GM12878 (cell line): ENCODE measurements around the gene ACSF2. TPM values are rescaled to one million over a fixed set of nuclear protein-coding genes. Genes with fewer than 3 reads are reported as not detected.

Experiments
- ATAC-seq: fragments of 200-7000 bp; cut with Tn5 transposase; 3 replicates; pipeline ENCODE4 v1.9.1; 2020; ENCODE audit warnings: mild to moderate bottlenecking, moderate library complexity
- BruUV-seq: library from RNA; stranded (reverse); fragments of 400-500 nt; replicated peaks from 2 replicates; lab custom pipeline; 2021; lab: Mats Ljungman, UMichigan
- CTCF ChIA-PET: fragments of 300-600 bp; sonication (Branson Sonifier 250); formaldehyde crosslinking; extraction: SDS; loops from one replicate; lab custom pipeline; 2021; ENCODE audit warnings: inconsistent platforms; lab: Yijun Ruan, JAX
- POLR2A ChIA-PET: fragments of 350-600 bp; formaldehyde crosslinking; extraction: SDS; loops from one replicate; lab custom pipeline; 2021; ENCODE audit warnings: inconsistent platforms; lab: Charles Lee
- RAD21 ChIA-PET: fragments of 300-600 bp; sonication (Branson Sonifier 250); formaldehyde crosslinking; loops from one replicate; lab custom pipeline; 2023; ENCODE audit warnings: antibody characterized with exemption; ENCODE audit not compliant: unreplicated experiment; lab: Charles Lee
- SMC1A ChIA-PET: fragments of 300-600 bp; sonication (Branson Sonifier 250); formaldehyde crosslinking; loops from one replicate; lab custom pipeline; 2023; ENCODE audit not compliant: unreplicated experiment, uncharacterized antibody; lab: Charles Lee
- DNase-seq: peaks from one replicate; pipeline ENCODE4 v3.0.0-alpha.2; 2011; ENCODE audit warnings: low read depth, low spot score
- FAIRE-seq: peaks from 3 replicates; lab custom pipeline; 2011; peaks lifted over from hg19 to GRCh38; lab: Jason Lieb, UNC
- H2AFZ ChIP-seq: 2 replicates; pipeline ENCODE4 v1.6.0; 2011; ENCODE audit warnings: low read depth, low read length, control low read depth; ENCODE audit not compliant: control insufficient read depth
- H3K27ac ChIP-seq: 2 replicates; pipeline ENCODE4 v1.5.1; 2011; ENCODE audit warnings: control low read depth; ENCODE audit not compliant: control insufficient read depth, insufficient read depth
- H3K27me3 ChIP-seq, 2 experiments: replicated peaks in 1 of 2; 2 replicates each; pipeline versions ENCODE4 v1.6.0 to v1.6.1; 2011; ENCODE audit warnings: low read length in 1 of 2; ENCODE audit not compliant: control insufficient read depth in 2 of 2, insufficient read depth in 2 of 2
- H3K36me3 ChIP-seq, 2 experiments: 2 replicates each; pipeline ENCODE4 v1.5.1; 2011; ENCODE audit warnings: low read length in 1 of 2; ENCODE audit not compliant: control insufficient read depth in 2 of 2, insufficient read depth in 2 of 2
- H3K4me1 ChIP-seq: 2 replicates; pipeline ENCODE4 v1.6.1; 2011; ENCODE audit warnings: mild to moderate bottlenecking, low read length, moderate library complexity, mixed read lengths; ENCODE audit not compliant: control insufficient read depth, insufficient read depth
- H3K4me2 ChIP-seq: 2 replicates; pipeline ENCODE4 v1.6.0; 2011; ENCODE audit warnings: control low read depth; ENCODE audit not compliant: control insufficient read depth, insufficient read depth
- H3K4me3 ChIP-seq: fragments of 200-600 bp; sonication (generic); 2 replicates; pipeline ENCODE4 v1.5.1; 2016
- H3K79me2 ChIP-seq: 2 replicates; pipeline ENCODE4 v1.6.0; 2011; ENCODE audit warnings: low read length; ENCODE audit not compliant: control insufficient read depth, insufficient read depth
- H3K9ac ChIP-seq: 2 replicates; pipeline ENCODE4 v1.8.0; 2011; ENCODE audit warnings: low read length, control low read depth, mixed read lengths; ENCODE audit not compliant: control insufficient read depth, insufficient read depth
- H3K9me3 ChIP-seq: replicated peaks from 3 replicates; pipeline ENCODE4 v1.5.1; 2011; ENCODE audit warnings: mild to moderate bottlenecking, low read length; ENCODE audit not compliant: control insufficient read depth, insufficient read depth
- H4K20me1 ChIP-seq: 2 replicates; pipeline ENCODE4 v1.6.0; 2011; ENCODE audit not compliant: control insufficient read depth, insufficient read depth
- BHLHE40 ChIP-seq, 2 experiments: fragments of 450-650 bp in 1 of 2; IDR thresholded peaks; 2 replicates each; pipeline ENCODE4 v1.6.1; 2011 to 2017; ENCODE audit warnings: low read depth in 2 of 2, borderline replicate concordance in 1 of 2, improper control_type of control experiment in 1 of 2, low read length in 1 of 2, mild to moderate bottlenecking in 1 of 2
- CBX3 ChIP-seq: fragments of 200-600 bp; sonication (generic); IDR thresholded peaks from 2 replicates; pipeline ENCODE4 v1.6.1; 2016; ENCODE audit warnings: low read depth, borderline replicate concordance
- CHD1 ChIP-seq: IDR thresholded peaks from 2 replicates; pipeline ENCODE4 v1.6.1; 2012; ENCODE audit warnings: low read depth, low read length, improper control_type of control experiment
- CHD4 ChIP-seq: fragments of 200-600 bp; sonication (generic); IDR thresholded peaks from 2 replicates; pipeline ENCODE4 v1.6.1; 2016; ENCODE audit warnings: mild to moderate bottlenecking
- EED ChIP-seq: sonication (generic); IDR thresholded peaks from 2 replicates; pipeline ENCODE4 v1.6.1; 2016; ENCODE audit warnings: antibody characterized with exemption, low read depth
- EGR1 ChIP-seq, 2 experiments: IDR thresholded peaks; 1 replicate in 1 of 2; 2 replicates in 1 of 2; pipeline ENCODE4 v1.6.1; 2011 to 2012; ENCODE audit warnings: low read depth in 2 of 2, low read length in 2 of 2, borderline replicate concordance in 1 of 2, mild to moderate bottlenecking in 1 of 2, moderate library complexity in 1 of 2
- ESRRA ChIP-seq: IDR thresholded peaks from 2 replicates; pipeline ENCODE4 v1.6.1; 2012; ENCODE audit warnings: mild to moderate bottlenecking, low read length, improper control_type of control experiment
- FOXK2 ChIP-seq: fragments of 450-650 bp; IDR thresholded peaks from 2 replicates; pipeline ENCODE4 v1.6.1; 2017; ENCODE audit warnings: mild to moderate bottlenecking, moderate library complexity
- IKZF2 ChIP-seq, 2 experiments: fragments of 450-650 bp; IDR thresholded peaks; 2 replicates each; pipeline ENCODE4 v1.6.1; 2017; ENCODE audit warnings: mild to moderate bottlenecking in 2 of 2, moderate library complexity in 2 of 2
- MAX ChIP-seq: IDR thresholded peaks from 2 replicates; pipeline ENCODE4 v1.6.1; 2012; ENCODE audit warnings: low read depth, low read length, improper control_type of control experiment
- NFYA ChIP-seq: IDR thresholded peaks from 2 replicates; pipeline ENCODE4 v1.6.1; 2011; ENCODE audit warnings: low read depth, mild to moderate bottlenecking, low read length, improper control_type of control experiment, borderline replicate concordance
- RB1 ChIP-seq: fragments of 450-650 bp; formaldehyde crosslinking; IDR thresholded peaks from 2 replicates; pipeline ENCODE4 v1.6.1; 2017; ENCODE audit warnings: mild to moderate bottlenecking, borderline replicate concordance
- RCOR1 ChIP-seq: conservative IDR thresholded peaks from 2 replicates; pipeline ENCODE4 v1.6.1; 2012; ENCODE audit warnings: low read depth, low read length, improper control_type of control experiment
- RELA ChIP-seq: fragments of 450-650 bp; IDR thresholded peaks from 2 replicates; pipeline ENCODE4 v1.8.0; 2014; ENCODE audit warnings: borderline replicate concordance; ENCODE audit not compliant: partially characterized antibody
- SIX5 ChIP-seq: IDR thresholded peaks from 2 replicates; pipeline ENCODE4 v1.6.1; 2011; ENCODE audit warnings: mild to moderate bottlenecking, low read depth, low read length, moderate library complexity; ENCODE audit not compliant: severe bottlenecking
- SREBF2 ChIP-seq: IDR thresholded peaks from 2 replicates; pipeline ENCODE4 v1.6.1; 2012; ENCODE audit warnings: mild to moderate bottlenecking, low read length
- TARDBP ChIP-seq: IDR thresholded peaks from 2 replicates; pipeline ENCODE4 v1.6.1; 2016; ENCODE audit warnings: borderline replicate concordance
- WGBS: methylation state at CpG from one replicate; pipeline ENCODE4 v1.1.6; 2016; ENCODE audit warnings: low lambda C conversion rate; ENCODE audit not compliant: insufficient replicate concordance, insufficient coverage; ENCODE audit errors: missing lambda C conversion rate; 5-methylcytosine and 5-hydroxymethylcytosine counted together
- in situ Hi-C: fragments of 300-500 bp; cut with MboI; formaldehyde crosslinking; loops from 9 replicates; pipeline ENCODE4 v1.14.3; 2018; ENCODE audit warnings: mixed read lengths
- intact Hi-C: fragments of 100-400 bp; cut with micrococcal nuclease; formaldehyde crosslinking; loops from one replicate; pipeline ENCODE4 v1.14.2; 2022; ENCODE audit not compliant: unreplicated experiment
- polyA plus RNA-seq, 11 experiments: library from polyadenylated mRNA; depleted of rRNA in 4 of 11; unstranded in 6 of 11; stranded (reverse) in 5 of 11; fragments of >200 nt; fragmentation: Nextera tagmentation in 4 of 11; fragmentation: Illumina TruSeq in 1 of 11; extraction: Ambion mirVana in 4 of 11; extraction: Trizol in 1 of 11; gene quantifications; 1 replicate in 1 of 11; 2 replicates in 10 of 11; pipeline versions ENCODE4 v1.2.1 to v1.2.3, GENCODE V29; 2011 to 2016; ENCODE audit warnings: inconsistent platforms in 2 of 11, missing spikeins in 2 of 11, low read depth in 1 of 11
- total RNA-seq, 4 experiments: library from RNA; depleted of rRNA in 3 of 4; stranded (reverse); fragments of >200 nt in 3 of 4; fragmentation: Illumina TruSeq in 1 of 4; extraction: Trizol in 1 of 4; gene quantifications; 2 replicates each; pipeline versions ENCODE4 v1.2.1 to v1.2.3, GENCODE V29; 2013 to 2021
- TF ChIP-seq, protein P1 (sequence below): fragments of 450-650 bp; IDR thresholded peaks from 2 replicates; pipeline ENCODE4 v1.6.1; 2014; ENCODE audit warnings: mild to moderate bottlenecking

The ACSF2 gene
- total and polyA plus RNA-seq, 10 of the 15 experiments (the other 5 are each of a cell fraction or from before 2014, with no cell fraction given) = 7.1 to 32.8 (median 16.8) TPM

GRCh38 chr17:50471009-50471905, 45.2 kb downstream of the ACSF2 start (continued):
- TF ChIP-seq CHD4 = no peak
- TF ChIP-seq IKZF2 (IDR thresholded peaks at IDR 0.05) = no peak
- no peak for TF ChIP-seq EED
- TF ChIP-seq RCOR1 = no peak
- TF ChIP-seq RB1 = no peak
- no peak for TF ChIP-seq CBX3
- TF ChIP-seq MAX = no peak
- TF ChIP-seq BHLHE40 (IDR thresholded peaks at IDR 0.05; ENCODE audit: borderline replicate concordance in 1 of 2, low read depth in 2 of 2, low read length in 1 of 2) = no peak
- TF ChIP-seq, protein P1, sequence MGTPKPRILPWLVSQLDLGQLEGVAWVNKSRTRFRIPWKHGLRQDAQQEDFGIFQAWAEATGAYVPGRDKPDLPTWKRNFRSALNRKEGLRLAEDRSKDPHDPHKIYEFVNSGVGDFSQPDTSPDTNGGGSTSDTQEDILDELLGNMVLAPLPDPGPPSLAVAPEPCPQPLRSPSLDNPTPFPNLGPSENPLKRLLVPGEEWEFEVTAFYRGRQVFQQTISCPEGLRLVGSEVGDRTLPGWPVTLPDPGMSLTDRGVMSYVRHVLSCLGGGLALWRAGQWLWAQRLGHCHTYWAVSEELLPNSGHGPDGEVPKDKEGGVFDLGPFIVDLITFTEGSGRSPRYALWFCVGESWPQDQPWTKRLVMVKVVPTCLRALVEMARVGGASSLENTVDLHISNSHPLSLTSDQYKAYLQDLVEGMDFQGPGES = no peak
- no peak for TF ChIP-seq FOXK2

DNA sequence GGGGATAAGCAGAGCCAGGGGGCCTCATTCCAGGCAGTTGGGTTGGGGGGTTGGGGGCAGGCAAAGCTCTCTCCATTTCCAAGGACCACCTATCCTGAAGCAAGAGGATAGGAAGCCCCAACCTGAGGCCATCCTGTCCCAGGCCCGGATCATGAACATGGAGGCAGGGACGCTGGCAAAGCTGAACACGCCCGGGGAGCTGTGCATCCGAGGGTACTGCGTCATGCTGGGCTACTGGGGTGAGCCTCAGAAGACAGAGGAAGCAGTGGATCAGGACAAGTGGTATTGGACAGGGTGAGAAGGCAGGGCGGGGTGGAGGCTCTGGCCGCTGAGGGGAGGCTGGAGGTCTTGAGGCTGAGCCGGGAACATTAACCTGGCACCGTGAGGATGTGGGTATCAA, 46.3 kb downstream of the ACSF2 start:
- H3K27me3 ChIP-seq = peaks cover 0 to 3% of the 10 kb centered on the region in 2 experiments; a peak in 2 of 4 replicates
- no peak overlapping the region for H3K27ac ChIP-seq
- BruUV-seq = no TSS peak
- no peaks in the 10 kb centered on the region for H3K4me1 ChIP-seq
- DNase-seq (no peak), ATAC-seq (no peak)
- CTCF ChIA-PET = interaction anchor here (1.2 to 1.8 kb wide), 2 partner anchors 75 to 111 kb away, joined by 4 to 8 read pairs; partner anchors contain the start of gene LRRC59
- TF ChIP-seq CHD1 (no peak), TARDBP (no peak), RCOR1 (no peak), EGR1 (IDR thresholded peaks at IDR 0.05; ENCODE audit: borderline replicate concordance in 1 of 2, low read depth in 2 of 2, low read length in 2 of 2) (no peak), ESRRA (no peak), RELA (no peak), SIX5 (no peak), SREBF2 (no peak), NFYA (no peak)
- TF ChIP-seq, all 136 proteins: peak for 0
- ChIA-PET POLR2A (no interaction called here), SMC1A (interaction anchor here (1.9 kb wide), 1 partner anchor 110 kb away, joined by 4 read pairs; no protein-coding TSS in a partner anchor), RAD21 (no interaction called here)
- Histone ChIP-seq H3K79me2 (no peaks in the 10 kb centered on the region), H3K9ac (no peak overlapping the region), H2AFZ (no peak overlapping the region), H3K4me3 (no peak overlapping the region), H4K20me1 (no peaks in the 10 kb centered on the region), H3K9me3 (no peaks in the 10 kb centered on the region), H3K4me2 (no peak overlapping the region), H3K36me3 (no peaks in the 10 kb centered on the region)
- intact Hi-C loops = no loop called here
- in situ Hi-C loops = no loop called here
- WGBS = 94% methylated on average over 10 of the region's 10 CpGs
- no peak for FAIRE-seq
